CD4-positive, alpha-beta T cell treated with Interleukin-12 subunit alpha and Interleukin-12 subunit beta, for 1 hour (primary cell): ENCODE results near the gene CCAR1.
"Not testable (repeated sequence)": the region's sequence is repeated elsewhere in the genome, so short reads cannot be mapped to it uniquely, and the experiment has no call there.

ENCODE experiments used
- DNase-seq: peaks from one replicate; pipeline ENCODE4 v3.0.0-alpha.2; 2020

The CCAR1 gene

GRCh38 chr10:68828083-68828601 lies 107.1 kb downstream of the CCAR1 start:
- DNase-seq, result peak; percentile 11

DNA sequence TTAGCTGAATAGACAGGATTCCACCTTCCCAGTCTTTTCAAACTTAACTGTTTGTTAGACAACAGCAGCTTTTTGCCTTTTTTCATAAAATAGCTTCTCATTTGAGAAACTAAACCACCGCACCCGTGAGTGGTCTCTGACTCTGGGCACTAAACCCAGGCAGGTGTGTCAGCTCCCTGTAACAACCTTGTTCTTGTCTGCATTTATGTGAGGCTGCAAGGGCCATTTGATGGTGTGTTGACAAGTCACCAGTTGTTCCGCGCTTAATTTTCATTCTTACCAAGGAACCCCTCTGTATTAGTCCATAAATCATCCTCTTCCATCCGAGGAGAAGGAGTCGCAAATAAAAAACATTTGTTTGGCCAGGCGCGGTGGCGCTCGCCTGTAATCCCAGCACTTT lies 107.8 kb downstream of the CCAR1 start:
- no peak for DNase-seq

DNA sequence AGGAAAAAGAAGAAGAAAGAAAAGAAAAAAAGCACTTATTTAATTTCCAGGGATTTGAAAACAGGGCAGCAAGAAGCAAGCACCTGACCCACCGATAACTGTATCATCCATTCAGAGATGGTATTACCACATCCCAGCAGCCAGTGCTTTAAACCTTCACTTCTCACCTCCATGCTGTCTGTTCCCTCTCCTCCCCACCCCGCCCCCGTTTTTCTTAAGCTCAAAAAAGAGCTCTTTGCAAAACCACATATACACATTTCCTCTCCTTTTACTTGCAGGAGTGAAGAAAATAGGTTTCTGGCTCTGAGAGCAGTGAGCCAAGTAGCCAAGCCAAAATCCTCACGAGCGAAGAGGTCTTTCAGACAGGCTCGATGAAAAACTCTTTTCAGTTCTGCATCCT lies 108.5 kb downstream of the CCAR1 start:
- no peak for DNase-seq

GRCh38 chr10:68829952-68830351 lies 108.9 kb downstream of the CCAR1 start:
- no peak for DNase-seq

DNA sequence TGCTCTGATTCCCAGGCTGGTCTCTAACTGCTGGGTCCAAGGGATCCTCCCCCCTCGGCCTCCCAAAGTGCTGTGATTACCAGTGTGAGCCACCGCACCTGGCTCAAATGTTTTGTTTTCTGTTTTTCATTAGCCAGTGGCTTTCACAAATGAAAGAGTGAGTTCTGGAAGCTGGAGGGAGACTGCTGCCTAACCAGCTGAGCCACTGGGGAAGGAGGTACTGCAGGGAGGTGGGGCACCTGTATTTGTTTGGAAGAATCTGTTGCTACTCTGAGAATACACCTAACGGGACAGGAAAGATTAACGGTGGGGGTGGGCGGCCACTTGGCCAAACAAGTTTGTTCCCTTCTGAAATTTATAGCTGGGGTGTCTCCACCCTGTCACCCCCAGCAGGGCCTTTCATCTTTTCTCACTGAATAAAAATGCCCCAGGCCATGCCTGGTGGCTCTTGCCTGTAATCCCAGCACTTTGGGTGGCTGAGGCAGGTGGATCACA lies 111.0 kb downstream of the CCAR1 start:
- no peak for DNase-seq

- DNase-seq, result no peak
Observed at GRCh38 chr10:68832601-68833000, 111.6 kb downstream of the CCAR1 start.

GRCh38 chr10:68837626-68838322 lies 116.7 kb downstream of the CCAR1 start:
- DNase-seq, result no peak

- not testable (repeated sequence) for DNase-seq
Observed at GRCh38 chr10:68840650-68841049, 119.6 kb downstream of the CCAR1 start.
